G401.6 (cell line): ENCODE data around the gene ALOX12B.
"Not testable (repeated sequence)": the region's sequence is repeated elsewhere in the genome, so short reads cannot be mapped to it uniquely, and the experiment has no call there.

Experiments
- FAIRE-seq: peaks from 2 replicates; lab custom pipeline; 2012; peaks lifted over from hg19 to GRCh38; lab: Jason Lieb, UNC

ALOX12B gene

DNA sequence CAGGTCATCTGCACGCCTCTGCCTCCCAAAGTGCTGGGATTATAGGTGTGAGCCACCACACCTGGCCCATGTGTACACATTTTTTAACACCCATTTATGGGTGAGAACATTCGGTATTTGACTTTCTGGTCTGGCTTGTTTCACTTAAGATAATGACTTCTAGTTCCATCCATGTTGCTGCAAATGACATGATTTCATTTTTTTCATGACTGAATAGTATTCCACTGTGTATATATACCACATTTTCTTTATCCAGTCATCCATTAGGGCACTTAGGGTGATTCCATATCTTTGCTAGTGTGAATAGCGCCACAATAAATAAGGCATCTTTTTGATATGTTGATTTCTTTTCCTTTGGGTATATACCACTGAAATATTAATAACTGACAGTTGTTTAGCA, 5.6 kb downstream of the ALOX12B start:
- FAIRE-seq = no peak

DNA sequence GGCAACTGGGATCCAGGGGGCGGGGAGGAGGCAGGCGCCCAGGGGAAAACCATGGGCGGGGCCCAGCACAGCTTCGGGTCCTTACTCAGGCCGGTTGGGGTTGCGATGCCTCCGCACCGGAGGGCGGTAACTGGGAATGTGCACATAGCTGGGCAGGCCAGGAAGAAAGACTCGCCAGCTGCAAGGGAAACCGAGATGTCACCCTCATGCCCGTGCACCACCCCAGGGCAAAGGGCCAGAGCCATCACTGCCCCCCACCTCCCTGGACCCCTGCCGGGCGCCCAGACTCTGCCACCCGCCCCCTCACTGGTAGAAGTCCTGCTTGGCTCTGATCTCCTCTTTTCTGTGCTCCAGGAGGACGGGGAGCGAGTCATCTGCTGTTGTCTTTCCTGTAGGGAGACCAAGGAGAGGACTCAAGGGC, 6.7 kb downstream of the ALOX12B start:
- FAIRE-seq = no peak

GRCh38 chr17:8080208-8080798, 7.2 kb downstream of the ALOX12B start:
- FAIRE-seq = no peak

DNA sequence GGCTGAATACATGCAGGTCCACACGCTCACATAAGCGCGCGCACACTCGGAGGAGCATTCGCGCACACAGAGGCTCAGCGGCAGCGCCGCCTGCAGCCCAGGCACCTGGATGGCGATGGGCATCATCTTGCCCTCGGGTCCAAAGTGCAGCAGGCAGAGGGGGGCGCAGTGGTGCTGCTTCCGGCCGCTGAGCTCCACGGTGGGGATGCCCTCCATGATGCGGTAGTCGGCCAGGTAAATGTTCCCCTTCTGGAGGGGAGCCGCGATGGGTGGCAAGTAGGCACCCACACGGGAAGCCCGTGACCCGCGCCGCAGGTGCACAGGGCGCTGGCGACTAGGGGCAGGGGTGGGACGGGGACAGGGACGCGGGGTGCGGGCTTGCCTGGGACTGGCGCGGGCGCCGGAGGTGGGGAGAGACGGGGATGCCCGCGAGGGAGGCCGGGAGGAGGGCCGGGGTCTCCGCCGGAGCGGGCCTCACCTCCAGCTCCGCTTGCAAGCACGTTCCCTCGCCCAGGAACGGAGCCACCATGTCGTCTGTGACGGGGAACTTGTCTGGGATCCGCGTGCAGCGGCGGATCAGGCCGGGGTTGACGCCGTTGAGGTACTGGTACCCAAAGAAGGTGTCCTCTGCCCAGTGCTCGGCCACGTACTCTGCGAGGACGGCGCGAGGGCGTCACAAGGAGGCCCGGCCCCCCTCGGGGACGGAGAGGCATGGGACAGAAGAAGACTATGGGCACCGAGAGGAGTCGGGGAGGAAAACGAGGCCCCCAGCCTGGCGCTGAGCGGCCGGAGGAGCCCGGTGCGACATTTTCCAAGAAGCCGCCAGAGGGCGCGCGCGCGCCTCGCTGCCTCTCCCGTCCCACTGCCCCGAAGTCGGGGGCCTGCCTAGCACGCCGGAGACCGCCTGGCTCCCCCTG, 8.0 kb downstream of the ALOX12B start:
- no peak for FAIRE-seq

DNA sequence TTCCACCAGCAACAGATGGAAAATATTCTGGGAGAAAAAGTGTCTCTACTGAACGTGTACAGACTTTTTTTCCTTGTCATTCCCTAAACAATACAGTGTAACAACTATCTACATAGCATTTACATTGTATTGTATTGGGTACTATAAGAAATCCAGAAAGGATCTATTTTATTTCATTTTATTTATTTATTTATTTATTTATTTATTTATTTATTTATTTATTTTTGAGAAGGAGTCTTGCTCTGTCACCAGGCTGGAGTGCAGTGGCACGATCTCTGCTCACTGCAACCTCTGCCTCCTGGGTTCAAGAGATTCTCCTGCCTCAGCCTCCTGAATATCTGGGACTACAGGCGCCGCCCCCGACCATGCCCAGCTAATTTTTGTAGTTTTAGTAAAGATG, 9.6 kb downstream of the ALOX12B start:
- FAIRE-seq = not testable (repeated sequence)

- FAIRE-seq = no peak
These were observed 10.8 kb downstream of the ALOX12B start for GRCh38 chr17:8076502-8077266.

DNA sequence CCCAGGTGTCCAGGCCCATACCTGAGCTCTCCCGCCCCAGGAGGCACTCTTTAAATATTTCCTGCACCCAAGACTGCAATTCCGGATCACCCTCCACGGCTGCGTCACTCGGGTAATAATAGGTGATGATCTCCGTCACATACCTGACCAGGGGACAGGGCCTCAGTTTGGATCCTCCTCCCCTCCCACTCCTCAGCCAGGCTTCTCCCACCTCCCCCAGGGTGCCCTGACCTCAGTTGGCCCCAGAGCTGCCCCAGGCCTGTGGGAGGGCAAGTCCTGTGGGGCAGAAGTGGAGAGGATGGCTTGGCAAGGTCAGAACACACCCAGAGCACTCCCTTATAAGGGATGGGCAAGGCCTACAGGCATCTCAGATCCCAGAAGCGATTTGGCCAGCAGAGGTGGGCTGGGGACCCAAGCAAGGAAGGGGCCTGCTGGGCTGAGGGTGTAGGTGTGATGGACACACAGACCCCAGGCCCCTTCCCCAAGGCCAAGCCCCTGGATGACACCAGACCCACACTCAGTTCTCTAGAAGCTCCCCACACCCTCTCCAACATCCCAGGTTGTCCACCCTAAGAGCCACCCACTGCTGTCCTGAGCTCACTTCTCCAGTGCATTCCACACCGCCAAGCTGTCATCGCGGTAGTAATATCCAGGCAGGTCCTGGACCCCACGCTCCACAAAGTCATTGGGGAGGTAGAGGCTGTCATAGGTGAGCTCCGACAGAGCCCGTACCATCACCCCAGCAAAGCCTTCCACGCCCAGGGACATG, 11.8 kb downstream of the ALOX12B start:
- no peak for FAIRE-seq

GRCh38 chr17:8075081-8075480, 12.4 kb downstream of the ALOX12B start:
- no peak for FAIRE-seq

DNA sequence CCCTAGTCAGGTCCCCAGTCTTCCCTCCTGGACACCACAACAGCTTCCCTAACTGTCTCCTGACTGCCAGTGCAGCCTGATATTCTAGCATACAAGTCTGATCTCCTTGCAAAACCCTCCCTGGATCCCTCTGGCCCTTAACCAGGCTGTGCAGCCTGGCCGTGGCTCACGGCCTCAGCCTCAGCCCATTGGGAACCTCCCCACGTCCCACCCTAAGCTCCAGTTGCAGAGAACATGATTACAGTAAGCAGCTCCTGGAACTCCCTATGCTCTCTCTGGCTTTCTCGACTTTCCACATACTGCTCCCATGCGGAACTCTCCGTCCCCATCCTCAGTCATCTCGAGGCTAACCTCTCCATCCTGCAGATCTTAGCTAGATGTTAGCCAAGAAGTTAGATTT, 13.0 kb downstream of the ALOX12B start:
- no peak for FAIRE-seq

GRCh38 chr17:8073627-8074484, 13.7 kb downstream of the ALOX12B start:
- FAIRE-seq = no peak

DNA sequence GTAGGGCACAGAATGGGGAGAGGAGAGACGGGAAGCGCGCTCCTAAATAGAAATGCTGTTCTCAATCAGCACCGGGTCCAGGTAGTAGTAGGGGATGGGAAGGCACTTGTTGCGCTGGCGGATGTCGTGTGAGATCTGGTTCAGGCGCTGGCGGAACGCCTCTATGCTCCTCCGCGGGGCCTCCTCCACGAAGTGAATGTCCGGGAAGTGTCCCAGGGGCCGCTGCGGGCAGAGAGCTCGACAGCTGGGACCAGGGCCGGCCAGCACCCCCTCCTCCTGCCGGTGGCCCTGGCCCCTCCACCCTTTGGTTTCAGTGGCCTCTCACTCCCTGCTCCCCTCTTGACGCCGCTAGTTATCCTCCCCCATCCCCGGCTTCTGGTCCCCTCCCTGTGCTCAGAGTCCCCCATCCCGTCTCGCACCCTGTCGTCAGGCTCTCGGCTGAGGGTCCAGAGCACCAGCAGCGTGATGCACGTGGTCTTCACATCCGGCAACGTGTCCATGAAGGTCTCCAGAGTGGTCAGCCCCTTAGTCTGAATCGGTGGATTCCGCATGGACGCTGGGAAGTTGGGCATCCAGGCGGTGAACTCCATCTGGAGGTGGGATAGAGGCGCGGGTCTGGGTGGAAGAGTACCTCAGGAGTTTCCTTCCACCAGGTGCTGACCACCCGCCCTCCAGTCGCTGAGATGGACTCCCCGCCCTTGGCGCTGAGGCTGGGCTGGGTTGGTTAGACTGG, 14.6 kb downstream of the ALOX12B start:
- FAIRE-seq = no peak

- no peak for FAIRE-seq
These were observed 15.2 kb downstream of the ALOX12B start for GRCh38 chr17:8072341-8072728.

DNA sequence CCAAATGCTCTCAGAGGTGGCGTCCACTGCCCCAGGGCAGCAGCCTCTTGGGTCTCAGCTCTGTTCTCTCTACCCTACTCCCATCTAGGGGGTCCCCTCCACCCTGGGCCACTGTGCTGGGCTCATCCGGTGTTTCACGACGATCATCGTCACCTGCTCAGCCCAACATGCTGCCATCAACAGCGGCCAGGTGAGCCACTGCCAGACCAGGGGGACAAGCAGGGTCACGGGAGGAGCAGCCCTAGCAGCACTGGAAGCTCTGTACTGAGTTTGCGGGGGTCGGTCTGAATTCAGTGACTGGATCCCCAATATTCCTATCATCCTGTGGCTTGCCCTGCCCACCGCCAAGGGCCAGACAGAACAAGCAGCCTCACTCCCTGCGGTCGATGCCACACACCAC, 16.0 kb downstream of the ALOX12B start:
- no peak for FAIRE-seq

DNA sequence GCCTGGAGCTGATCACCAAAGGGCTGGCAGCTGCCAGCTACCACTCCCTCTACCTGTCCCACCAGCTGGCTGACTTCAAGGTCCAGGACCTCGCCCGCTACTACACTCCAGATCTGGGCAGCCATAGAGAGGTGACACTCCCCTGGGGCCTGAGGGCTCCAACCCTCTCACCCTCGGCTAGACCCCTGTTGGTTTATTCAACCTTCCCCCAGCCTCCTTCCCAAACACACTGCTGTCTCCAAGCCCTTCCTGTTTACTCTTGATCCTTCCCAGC, 18.0 kb downstream of the ALOX12B start:
- no peak for FAIRE-seq

GRCh38 chr17:8068736-8069586, 18.6 kb downstream of the ALOX12B start:
- no peak for FAIRE-seq

DNA sequence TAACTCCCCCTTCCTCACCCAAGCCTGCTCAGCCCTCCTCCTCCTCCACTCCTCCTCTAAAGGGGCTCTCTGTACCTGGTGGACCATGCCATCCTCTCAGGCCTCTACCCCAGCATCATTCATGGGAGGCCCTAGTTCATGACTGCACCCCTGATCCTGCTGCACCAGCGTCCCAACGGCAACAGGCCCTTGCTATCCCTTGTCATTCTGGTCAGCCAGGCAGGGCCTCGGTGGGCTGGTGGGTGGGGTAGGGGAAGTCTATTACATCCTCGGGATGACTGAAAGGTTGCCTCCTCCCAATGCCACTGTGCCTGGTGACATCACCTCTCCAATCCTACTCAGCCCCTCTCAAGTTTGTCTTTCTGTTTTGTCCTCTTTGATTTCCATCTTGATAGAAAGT, 19.7 kb downstream of the ALOX12B start:
- FAIRE-seq = no peak

DNA sequence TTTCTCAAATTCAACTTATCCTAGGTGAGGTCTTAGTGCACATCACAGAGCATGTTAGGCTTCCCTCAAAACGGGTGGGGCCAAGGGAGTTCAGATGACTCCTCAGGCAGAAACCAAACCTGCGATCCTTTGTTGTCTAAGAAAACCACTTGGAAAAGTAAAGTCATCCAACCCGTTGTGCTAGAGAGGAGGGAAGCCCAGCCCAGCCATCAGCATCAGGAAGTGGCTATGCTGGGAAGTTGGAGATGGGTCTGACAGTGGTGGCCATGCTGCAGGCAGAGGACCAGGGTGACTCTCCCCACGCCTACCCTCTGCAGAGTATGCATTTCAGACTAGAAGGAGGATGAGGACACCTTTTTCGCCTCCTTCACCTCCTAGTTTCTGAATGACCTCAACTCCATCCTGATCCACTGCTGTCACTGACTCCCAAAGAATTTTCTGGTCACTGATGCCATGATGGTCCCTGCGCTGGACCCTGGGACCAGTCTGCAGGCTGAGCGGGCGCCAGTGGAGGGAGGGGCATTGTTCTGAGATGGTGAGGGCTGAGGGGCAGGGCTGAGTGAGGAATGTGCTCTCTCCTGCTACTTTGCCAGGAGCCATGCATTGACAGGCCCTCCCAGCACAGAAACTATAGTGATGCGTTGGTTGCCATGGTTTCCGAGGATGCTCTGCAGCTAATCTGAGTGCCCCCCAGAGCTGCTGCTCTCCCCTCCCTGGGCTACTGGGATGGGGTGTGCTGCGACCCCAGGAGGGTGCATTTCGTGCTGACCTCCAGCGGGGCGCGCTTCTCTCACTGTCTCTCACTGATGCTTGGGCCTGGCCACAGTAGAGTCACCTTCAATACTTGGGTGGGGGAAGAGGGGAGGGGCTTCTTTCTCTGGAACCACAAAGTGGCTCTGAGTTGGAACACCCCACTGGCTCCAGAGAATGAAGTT, 20.4 kb downstream of the ALOX12B start:
- no peak for FAIRE-seq

DNA sequence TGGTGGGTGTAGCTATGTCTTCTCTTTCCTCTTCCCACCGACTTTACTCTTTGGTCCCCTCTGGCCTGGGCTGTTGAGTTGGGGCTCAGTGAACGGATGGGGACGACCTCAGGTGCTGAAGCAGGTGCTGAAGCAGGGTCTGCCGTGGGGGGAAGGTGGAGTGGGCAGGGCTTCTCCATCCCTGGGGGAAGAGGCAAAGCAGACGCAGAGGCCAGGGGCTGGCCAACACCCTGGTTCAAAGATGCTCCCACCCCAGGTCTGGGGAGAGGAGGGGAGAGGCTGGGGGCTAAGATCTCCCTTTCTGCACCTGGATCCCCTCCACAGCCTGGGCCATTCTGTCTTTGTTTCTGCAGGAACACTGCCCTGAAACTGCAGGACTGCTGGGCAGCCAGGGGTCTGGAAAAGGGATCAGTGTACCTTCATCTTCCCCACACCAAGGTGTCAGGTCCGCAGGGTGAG, 22.9 kb downstream of the ALOX12B start:
- no peak for FAIRE-seq
